ENCODE measurements around the gene CCDC158.
"Not testable (repeated sequence)": the region's sequence is repeated elsewhere in the genome, so short reads cannot be mapped to it uniquely, and the experiment has no call there.

CCDC158 gene

GRCh38 chr4:76426272-76426671 lies 5.3 kb upstream of the CCDC158 start:
- H3K4me1 ChIP-seq (ENCODE audit: control insufficient read depth, low read depth, low read length): peaks cover 3% of the 10 kb centered on the region
- no peaks in the 10 kb centered on the region for H3K9me3 ChIP-seq (ENCODE audit: control insufficient read depth, low read depth, low read length)
- H3K27me3 ChIP-seq (ENCODE audit: control insufficient read depth, insufficient read depth, low read length): no peaks in the 10 kb centered on the region
- no peak overlapping the region for H3K9ac ChIP-seq (ENCODE audit: low read length)
- H3K27ac ChIP-seq (ENCODE audit: low read length): no peak overlapping the region
- H3K36me3 ChIP-seq (ENCODE audit: control insufficient read depth, low read depth, low read length): no peaks in the 10 kb centered on the region
- no peak overlapping the region for H3K4me3 ChIP-seq (ENCODE audit: low read length)

GRCh38 chr4:76423159-76423558 lies 2.2 kb upstream of the CCDC158 start:
- not testable (repeated sequence) for H3K9ac ChIP-seq (ENCODE audit: low read length); H3K9me3 ChIP-seq (ENCODE audit: control insufficient read depth, low read depth, low read length); H3K27me3 ChIP-seq (ENCODE audit: control insufficient read depth, insufficient read depth, low read length); H3K27ac ChIP-seq (ENCODE audit: low read length); H3K36me3 ChIP-seq (ENCODE audit: control insufficient read depth, low read depth, low read length); H3K4me3 ChIP-seq (ENCODE audit: low read length); H3K4me1 ChIP-seq (ENCODE audit: control insufficient read depth, low read depth, low read length)

- H3K27ac ChIP-seq (ENCODE audit: low read length): no peak overlapping the region
- H3K27me3 ChIP-seq (ENCODE audit: control insufficient read depth, insufficient read depth, low read length): no peaks in the 10 kb centered on the region
- no peaks in the 10 kb centered on the region for H3K9me3 ChIP-seq (ENCODE audit: control insufficient read depth, low read depth, low read length)
- no peaks in the 10 kb centered on the region for H3K4me1 ChIP-seq (ENCODE audit: control insufficient read depth, low read depth, low read length)
- no peak overlapping the region for H3K9ac ChIP-seq (ENCODE audit: low read length)
- no peaks in the 10 kb centered on the region for H3K36me3 ChIP-seq (ENCODE audit: control insufficient read depth, low read depth, low read length)
- H3K4me3 ChIP-seq (ENCODE audit: low read length): no peak overlapping the region
These were observed 666 bp downstream of the CCDC158 start for GRCh38 chr4:76420188-76420761.

GRCh38 chr4:76410636-76411035 lies 10.3 kb downstream of the CCDC158 start:
- H3K9ac ChIP-seq (ENCODE audit: low read length): no peak overlapping the region
- H3K4me3 ChIP-seq (ENCODE audit: low read length): no peak overlapping the region
- no peaks in the 10 kb centered on the region for H3K36me3 ChIP-seq (ENCODE audit: control insufficient read depth, low read depth, low read length)
- no peak overlapping the region for H3K27ac ChIP-seq (ENCODE audit: low read length)
- no peaks in the 10 kb centered on the region for H3K9me3 ChIP-seq (ENCODE audit: control insufficient read depth, low read depth, low read length)
- H3K27me3 ChIP-seq (ENCODE audit: control insufficient read depth, insufficient read depth, low read length): no peaks in the 10 kb centered on the region
- H3K4me1 ChIP-seq (ENCODE audit: control insufficient read depth, low read depth, low read length): no peaks in the 10 kb centered on the region

GRCh38 chr4:76407440-76408119 lies 13.4 kb downstream of the CCDC158 start:
- Histone ChIP-seq H3K36me3 (ENCODE audit: control insufficient read depth, low read depth, low read length) (no peaks in the 10 kb centered on the region), H3K27me3 (ENCODE audit: control insufficient read depth, insufficient read depth, low read length) (no peaks in the 10 kb centered on the region), H3K9me3 (ENCODE audit: control insufficient read depth, low read depth, low read length) (no peaks in the 10 kb centered on the region), H3K27ac (ENCODE audit: low read length) (no peak overlapping the region), H3K4me3 (ENCODE audit: low read length) (no peak overlapping the region), H3K9ac (ENCODE audit: low read length) (no peak overlapping the region), H3K4me1 (ENCODE audit: control insufficient read depth, low read depth, low read length) (no peaks in the 10 kb centered on the region)

GRCh38 chr4:76406081-76406480 lies 14.9 kb downstream of the CCDC158 start:
- Histone ChIP-seq H3K4me1 (ENCODE audit: control insufficient read depth, low read depth, low read length) (no peaks in the 10 kb centered on the region), H3K9ac (ENCODE audit: low read length) (no peak overlapping the region), H3K4me3 (ENCODE audit: low read length) (no peak overlapping the region), H3K27ac (ENCODE audit: low read length) (no peak overlapping the region), H3K27me3 (ENCODE audit: control insufficient read depth, insufficient read depth, low read length) (no peaks in the 10 kb centered on the region), H3K9me3 (ENCODE audit: control insufficient read depth, low read depth, low read length) (no peaks in the 10 kb centered on the region), H3K36me3 (ENCODE audit: control insufficient read depth, low read depth, low read length) (no peaks in the 10 kb centered on the region)

GRCh38 chr4:76401654-76402053 lies 19.3 kb downstream of the CCDC158 start:
- H3K36me3 ChIP-seq (ENCODE audit: control insufficient read depth, low read depth, low read length): no peaks in the 10 kb centered on the region
- H3K4me3 ChIP-seq (ENCODE audit: low read length): no peak overlapping the region

GRCh38 chr4:76388160-76388908 lies 32.6 kb downstream of the CCDC158 start:
- peaks cover 3% of the 10 kb centered on the region for H3K9me3 ChIP-seq (ENCODE audit: control insufficient read depth, low read depth, low read length)
- H3K9ac ChIP-seq (ENCODE audit: low read length): no peak overlapping the region
- H3K27ac ChIP-seq (ENCODE audit: low read length): no peak overlapping the region

More at GRCh38 chr4:76401654-76402053, 19.3 kb downstream of the CCDC158 start:
- Histone ChIP-seq H3K9me3 (ENCODE audit: control insufficient read depth, low read depth, low read length) (no peaks in the 10 kb centered on the region), H3K27me3 (ENCODE audit: control insufficient read depth, insufficient read depth, low read length) (no peaks in the 10 kb centered on the region), H3K27ac (ENCODE audit: low read length) (no peak overlapping the region), H3K4me1 (ENCODE audit: control insufficient read depth, low read depth, low read length) (peaks cover 8% of the 10 kb centered on the region), H3K9ac (ENCODE audit: low read length) (no peak overlapping the region)

GRCh38 chr4:76386566-76387305 lies 34.2 kb downstream of the CCDC158 start:
- no peak overlapping the region for H3K9ac ChIP-seq (ENCODE audit: low read length)
- H3K4me3 ChIP-seq (ENCODE audit: low read length): no peak overlapping the region
- no peaks in the 10 kb centered on the region for H3K9me3 ChIP-seq (ENCODE audit: control insufficient read depth, low read depth, low read length)
- H3K4me1 ChIP-seq (ENCODE audit: control insufficient read depth, low read depth, low read length): peaks cover 22% of the 10 kb centered on the region
- no peaks in the 10 kb centered on the region for H3K27me3 ChIP-seq (ENCODE audit: control insufficient read depth, insufficient read depth, low read length)
- H3K27ac ChIP-seq (ENCODE audit: low read length): no peak overlapping the region
- H3K36me3 ChIP-seq (ENCODE audit: control insufficient read depth, low read depth, low read length): no peaks in the 10 kb centered on the region

More at GRCh38 chr4:76388160-76388908, 32.6 kb downstream of the CCDC158 start:
- Histone ChIP-seq H3K27me3 (ENCODE audit: control insufficient read depth, insufficient read depth, low read length) (no peaks in the 10 kb centered on the region), H3K36me3 (ENCODE audit: control insufficient read depth, low read depth, low read length) (no peaks in the 10 kb centered on the region), H3K4me3 (ENCODE audit: low read length) (no peak overlapping the region), H3K4me1 (ENCODE audit: control insufficient read depth, low read depth, low read length) (peaks cover 17% of the 10 kb centered on the region)

GRCh38 chr4:76385974-76386373 lies 35.0 kb downstream of the CCDC158 start:
- no peak overlapping the region for H3K27ac ChIP-seq (ENCODE audit: low read length)
- H3K9me3 ChIP-seq (ENCODE audit: control insufficient read depth, low read depth, low read length): peaks cover 4% of the 10 kb centered on the region
- H3K36me3 ChIP-seq (ENCODE audit: control insufficient read depth, low read depth, low read length): no peaks in the 10 kb centered on the region
- no peaks in the 10 kb centered on the region for H3K27me3 ChIP-seq (ENCODE audit: control insufficient read depth, insufficient read depth, low read length)
- H3K4me1 ChIP-seq (ENCODE audit: control insufficient read depth, low read depth, low read length): peaks cover 22% of the 10 kb centered on the region
- no peak overlapping the region for H3K9ac ChIP-seq (ENCODE audit: low read length)
- H3K4me3 ChIP-seq (ENCODE audit: low read length): no peak overlapping the region

- H3K27ac ChIP-seq (ENCODE audit: low read length): no peak overlapping the region
- peaks cover 5% of the 10 kb centered on the region for H3K9me3 ChIP-seq (ENCODE audit: control insufficient read depth, low read depth, low read length)
- H3K4me3 ChIP-seq (ENCODE audit: low read length): no peak overlapping the region
- H3K4me1 ChIP-seq (ENCODE audit: control insufficient read depth, low read depth, low read length): peaks cover 32% of the 10 kb centered on the region
- no peaks in the 10 kb centered on the region for H3K36me3 ChIP-seq (ENCODE audit: control insufficient read depth, low read depth, low read length)
- no peaks in the 10 kb centered on the region for H3K27me3 ChIP-seq (ENCODE audit: control insufficient read depth, insufficient read depth, low read length)
- H3K9ac ChIP-seq (ENCODE audit: low read length): no peak overlapping the region
These were observed 36.9 kb downstream of the CCDC158 start for GRCh38 chr4:76384052-76384451.
